Uterus (tissue), 4 donors: ENCODE data around the gene EHMT1. TPM values are rescaled to one million over a fixed set of nuclear protein-coding genes. Genes with fewer than 3 reads are reported as not detected.
A peak's percentile ranks its signal among the peaks of the same experiment; 100 is the strongest.

Source experiments
- DNase-seq, 2 donors: peaks; one replicate each; pipeline ENCODE4 v3.0.0-alpha.2; 2019 to 2020
- H3K27ac ChIP-seq, 2 donors: fragments of 200-600 bp; sonication (generic); 1 replicate in 1 of 2; 2 replicates in 1 of 2; pipeline ENCODE4 v1.5.1; 2016 to 2018
- H3K27me3 ChIP-seq, 2 donors: fragments of 200-600 bp; sonication (generic); one replicate each; pipeline ENCODE4 v1.5.1; 2018 to 2019; ENCODE audit warnings: control low read depth in 1 of 2
- H3K36me3 ChIP-seq, 2 donors: fragments of 200-600 bp; sonication (generic); one replicate each; pipeline ENCODE4 v1.5.1; 2019; ENCODE audit warnings: control low read depth in 1 of 2
- H3K4me1 ChIP-seq, 2 donors: fragments of 200-600 bp; sonication (generic); one replicate each; pipeline ENCODE4 v1.5.1; 2018 to 2019; ENCODE audit warnings: control low read depth in 1 of 2
- H3K4me3 ChIP-seq, 2 donors: fragments of 200-600 bp; sonication (generic); 1 replicate in 1 of 2; 2 replicates in 1 of 2; pipeline ENCODE4 v1.5.1; 2018 to 2019; ENCODE audit warnings: mild to moderate bottlenecking in 1 of 2
- H3K9me3 ChIP-seq, 2 donors: fragments of 200-600 bp; sonication (generic); one replicate each; pipeline ENCODE4 v1.5.1; 2019; ENCODE audit warnings: control low read depth in 1 of 2
- CTCF ChIP-seq, 4 experiments: fragments of 200-600 bp in 2 of 4; fragments of 450-650 bp in 2 of 4; sonication (generic) in 2 of 4; IDR thresholded peaks; one replicate each; pipeline ENCODE4 v1.5.1; 2016 to 2019; ENCODE audit warnings: antibody characterized with exemption in 4 of 4, mild to moderate bottlenecking in 2 of 4, moderate library complexity in 1 of 4
- POLR2A ChIP-seq, 2 donors: fragments of 450-650 bp; IDR thresholded peaks; one replicate each; pipeline ENCODE4 v1.6.1; 2016; ENCODE audit warnings: antibody characterized with exemption in 2 of 2, mild to moderate bottlenecking in 1 of 2, moderate library complexity in 1 of 2
- intact Hi-C: fragments of 100-400 bp; cut with DNase I; formaldehyde crosslinking; loops from one replicate; pipeline ENCODE4 v1.15.1; 2023; ENCODE audit warnings: low total_unique reads
- total RNA-seq, 4 donors: library from RNA; depleted of rRNA in 3 of 4; stranded (reverse); fragments of >200 nt in 3 of 4; gene quantifications; one replicate each; pipeline versions ENCODE4 v1.1.0 to v1.2.4, GENCODE V29; 2014 to 2023
- donor health status: DM: yes; HTN: yes; CAD: no.

Gene EHMT1
- total RNA-seq, 4 donors from 2014 or later: 32.6 to 109 (median 74.9) TPM

DNA sequence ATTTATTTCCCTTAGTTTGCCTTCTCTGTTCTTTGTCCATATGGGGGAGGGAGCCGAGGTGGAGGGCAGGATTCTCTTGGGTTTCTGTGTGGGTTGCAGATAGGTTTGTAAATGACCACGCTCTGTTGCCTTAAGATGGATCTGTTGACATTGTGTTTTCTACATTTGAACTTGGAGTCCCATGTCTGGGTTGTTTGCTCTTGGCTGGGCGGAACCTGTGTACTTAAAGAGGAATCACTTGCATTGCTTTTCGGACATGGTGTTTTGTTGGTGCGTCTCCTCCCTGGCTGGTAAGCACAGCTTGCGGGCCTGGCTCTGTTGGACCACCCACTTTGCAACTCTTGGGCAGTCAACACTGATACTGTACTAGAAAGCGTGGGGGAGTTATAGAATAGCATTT is 45.9 kb downstream of the EHMT1 start:
- intact Hi-C loops: no loop called here

DNA sequence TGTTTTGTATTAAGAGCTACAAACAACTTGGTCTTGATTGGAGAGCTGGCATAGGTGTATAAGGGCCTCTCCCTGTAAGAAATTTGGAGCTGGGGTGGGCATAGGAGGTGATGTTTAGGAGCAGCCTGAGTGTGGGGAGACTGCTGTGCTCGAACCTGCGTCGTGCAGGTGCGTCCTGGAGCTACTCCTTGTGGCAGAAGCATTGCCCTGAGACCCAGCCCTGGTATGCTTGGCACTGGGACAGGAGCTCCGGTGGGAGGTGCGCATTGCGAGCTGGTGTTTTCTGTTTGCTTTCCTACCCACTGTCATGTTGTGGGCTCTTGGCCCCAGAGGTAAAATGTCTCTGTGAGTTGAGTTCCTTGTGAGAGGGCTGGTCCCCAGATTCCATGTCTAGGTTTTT is 46.4 kb downstream of the EHMT1 start:
- H3K9me3 ChIP-seq: no peaks in the 10 kb centered on the region
- no peak overlapping the region for H3K4me3 ChIP-seq
- H3K27me3 ChIP-seq: no peaks in the 10 kb centered on the region
- H3K4me1 ChIP-seq: peaks cover 6 to 7% of the 10 kb centered on the region in 2 donors
- H3K27ac ChIP-seq: peak overlapping the region; percentile 28 to 48
- intact Hi-C loops: no loop called here
- no peaks in the 10 kb centered on the region for H3K36me3 ChIP-seq
- no peak for DNase-seq
- TF ChIP-seq POLR2A (IDR thresholded peaks at IDR 0.05) (no peak), CTCF (IDR thresholded peaks at IDR 0.05) (no peak)

More for the DNA sequence above, 45.9 kb downstream of the EHMT1 start:
- Histone ChIP-seq H3K27ac (peak overlapping the region in 1 of 2 donors; percentile 48), H3K36me3 (no peaks in the 10 kb centered on the region), H3K4me3 (no peak overlapping the region), H3K4me1 (peaks cover 6 to 7% of the 10 kb centered on the region in 2 donors), H3K9me3 (no peaks in the 10 kb centered on the region), H3K27me3 (no peaks in the 10 kb centered on the region)
- TF ChIP-seq POLR2A (IDR thresholded peaks at IDR 0.05): no peak
- TF ChIP-seq CTCF (IDR thresholded peaks at IDR 0.05): no peak
- no peak for DNase-seq

GRCh38 chr9:137665697-137666512 is 47.1 kb downstream of the EHMT1 start:
- intact Hi-C loops: no loop called here
- Histone ChIP-seq H3K36me3 (no peaks in the 10 kb centered on the region), H3K27me3 (no peaks in the 10 kb centered on the region), H3K4me3 (no peak overlapping the region), H3K27ac (peak overlapping the region; percentile 28 to 48), H3K4me1 (peaks cover 6 to 12% of the 10 kb centered on the region in 2 donors), H3K9me3 (no peaks in the 10 kb centered on the region)
- TF ChIP-seq CTCF (IDR thresholded peaks at IDR 0.05) (peak in 3 of 4 experiments; percentile 19 to 42 (median 40)), POLR2A (IDR thresholded peaks at IDR 0.05) (no peak)
- peak; percentile 39 to 45 for DNase-seq

- no peak for DNase-seq
- H3K27ac ChIP-seq: no peak overlapping the region
- TF ChIP-seq CTCF (IDR thresholded peaks at IDR 0.05): no peak
- TF ChIP-seq POLR2A (IDR thresholded peaks at IDR 0.05): no peak
- no peaks in the 10 kb centered on the region for H3K27me3 ChIP-seq
- H3K9me3 ChIP-seq: no peaks in the 10 kb centered on the region
- intact Hi-C loops: no loop called here
- H3K36me3 ChIP-seq: no peaks in the 10 kb centered on the region
- peaks cover 6 to 12% of the 10 kb centered on the region in 2 donors for H3K4me1 ChIP-seq
- H3K4me3 ChIP-seq: no peak overlapping the region
Measured at GRCh38 chr9:137666513-137666822, 47.7 kb downstream of the EHMT1 start.

GRCh38 chr9:137666955-137667670 is 48.3 kb downstream of the EHMT1 start:
- H3K36me3 ChIP-seq: no peaks in the 10 kb centered on the region
- peaks cover 6 to 12% of the 10 kb centered on the region in 2 donors for H3K4me1 ChIP-seq
- no peaks in the 10 kb centered on the region for H3K27me3 ChIP-seq
- no peak overlapping the region for H3K27ac ChIP-seq
- TF ChIP-seq CTCF (IDR thresholded peaks at IDR 0.05) (no peak), POLR2A (IDR thresholded peaks at IDR 0.05) (no peak)
- no peak for DNase-seq
- no peak overlapping the region for H3K4me3 ChIP-seq
- intact Hi-C loops: no loop called here
- H3K9me3 ChIP-seq: no peaks in the 10 kb centered on the region
